ENCODE data around the gene STT3B.

DNA sequence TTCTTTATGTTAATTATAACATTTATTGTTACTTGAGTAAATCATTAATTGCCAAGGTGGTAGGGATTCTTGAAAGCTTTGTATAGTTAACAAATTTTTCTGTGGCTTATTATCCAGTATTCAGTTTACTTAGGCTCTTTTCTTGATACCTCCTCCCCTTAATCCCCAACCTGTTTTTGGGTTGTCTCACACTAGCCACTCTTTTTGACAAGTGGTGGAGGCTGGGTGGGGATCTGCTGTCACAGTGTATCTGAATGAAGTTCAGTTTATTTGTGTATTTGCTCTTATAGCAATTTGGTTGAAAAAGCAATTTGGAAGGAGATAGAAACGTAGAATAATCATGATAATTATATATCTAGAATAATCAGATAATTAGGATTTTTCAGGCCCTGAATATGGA lies 43.8 kb downstream of the STT3B start:
- TF ChIP-seq, protein P1, sequence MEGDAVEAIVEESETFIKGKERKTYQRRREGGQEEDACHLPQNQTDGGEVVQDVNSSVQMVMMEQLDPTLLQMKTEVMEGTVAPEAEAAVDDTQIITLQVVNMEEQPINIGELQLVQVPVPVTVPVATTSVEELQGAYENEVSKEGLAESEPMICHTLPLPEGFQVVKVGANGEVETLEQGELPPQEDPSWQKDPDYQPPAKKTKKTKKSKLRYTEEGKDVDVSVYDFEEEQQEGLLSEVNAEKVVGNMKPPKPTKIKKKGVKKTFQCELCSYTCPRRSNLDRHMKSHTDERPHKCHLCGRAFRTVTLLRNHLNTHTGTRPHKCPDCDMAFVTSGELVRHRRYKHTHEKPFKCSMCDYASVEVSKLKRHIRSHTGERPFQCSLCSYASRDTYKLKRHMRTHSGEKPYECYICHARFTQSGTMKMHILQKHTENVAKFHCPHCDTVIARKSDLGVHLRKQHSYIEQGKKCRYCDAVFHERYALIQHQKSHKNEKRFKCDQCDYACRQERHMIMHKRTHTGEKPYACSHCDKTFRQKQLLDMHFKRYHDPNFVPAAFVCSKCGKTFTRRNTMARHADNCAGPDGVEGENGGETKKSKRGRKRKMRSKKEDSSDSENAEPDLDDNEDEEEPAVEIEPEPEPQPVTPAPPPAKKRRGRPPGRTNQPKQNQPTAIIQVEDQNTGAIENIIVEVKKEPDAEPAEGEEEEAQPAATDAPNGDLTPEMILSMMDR (conservative IDR thresholded peaks at IDR 0.05; ENCODE audit: low read depth, low read length), result no peak
- TF ChIP-seq POLR2A (IDR thresholded peaks at IDR 0.05; ENCODE audit: low read depth, low read length) (no peak), CEBPB (IDR thresholded peaks at IDR 0.05; ENCODE audit: low read depth, low read length) (no peak), BHLHE40 (IDR thresholded peaks at IDR 0.05; ENCODE audit: low read depth, low read length) (no peak), MAZ (IDR thresholded peaks at IDR 0.05; ENCODE audit: borderline replicate concordance, low read depth, low read length) (no peak)
